ENCODE data around the gene FFAR3.

The FFAR3 gene

GRCh38 chr19:35322014-35322413 lies 36.2 kb upstream of the FFAR3 start:
- no peak for DNase-seq (ENCODE audit: low read depth, low spot score)
- H3K36me3 ChIP-seq (ENCODE audit: insufficient read depth, low read length), result no peaks in the 10 kb centered on the region
- no peak overlapping the region for H3K27ac ChIP-seq
- no peak overlapping the region for H3K4me3 ChIP-seq
- no peaks in the 10 kb centered on the region for H3K9me3 ChIP-seq (ENCODE audit: low read depth, low read length)
- TF ChIP-seq EZH2 (IDR thresholded peaks at IDR 0.05), result no peak
- TF ChIP-seq POLR2AphosphoS5 (IDR thresholded peaks at IDR 0.05; ENCODE audit: borderline replicate concordance, low read depth, low read length), result no peak
- no peak for TF ChIP-seq FOXP2 (optimal IDR thresholded peaks at IDR 0.05; ENCODE audit: control extremely low read depth, extremely low read length, insufficient read depth)
- H3K9ac ChIP-seq (ENCODE audit: insufficient read length), result no peak overlapping the region

GRCh38 chr19:35327642-35328041 lies 30.6 kb upstream of the FFAR3 start:
- no peak for TF ChIP-seq FOXP2 (optimal IDR thresholded peaks at IDR 0.05; ENCODE audit: control extremely low read depth, extremely low read length, insufficient read depth)
- no peak for TF ChIP-seq POLR2AphosphoS5 (IDR thresholded peaks at IDR 0.05; ENCODE audit: borderline replicate concordance, low read depth, low read length)
- Histone ChIP-seq H3K4me3 (no peak overlapping the region), H3K9ac (ENCODE audit: insufficient read length) (no peak overlapping the region), H3K27ac (no peak overlapping the region), H3K9me3 (ENCODE audit: low read depth, low read length) (no peaks in the 10 kb centered on the region), H3K36me3 (ENCODE audit: insufficient read depth, low read length) (no peaks in the 10 kb centered on the region)
- DNase-seq (ENCODE audit: low read depth, low spot score), result no peak

GRCh38 chr19:35328851-35329285 lies 29.4 kb upstream of the FFAR3 start, which contains the start of gene CD22:
CD22 (plus strand) TSS chr19:35329187; CDS start chr19:35332041, 2,854 bp downstream.
- Histone ChIP-seq H3K36me3 (ENCODE audit: insufficient read depth, low read length) (no peaks in the 10 kb centered on the region), H3K27ac (no peak within 1 kb of the TSS), H3K4me3 (no peak within 1 kb of the TSS), H3K9ac (ENCODE audit: insufficient read length) (no peak within 1 kb of the TSS), H3K9me3 (ENCODE audit: low read depth, low read length) (no peaks in the 10 kb centered on the region)
- TF ChIP-seq EZH2 (IDR thresholded peaks at IDR 0.05) (no peak), FOXP2 (optimal IDR thresholded peaks at IDR 0.05; ENCODE audit: control extremely low read depth, extremely low read length, insufficient read depth) (no peak), POLR2AphosphoS5 (IDR thresholded peaks at IDR 0.05; ENCODE audit: borderline replicate concordance, low read depth, low read length) (no peak)
- no peak for DNase-seq (ENCODE audit: low read depth, low spot score)

GRCh38 chr19:35329323-35329722 lies 28.9 kb upstream of the FFAR3 start:
- no peak overlapping the region for H3K27ac ChIP-seq
- no peak overlapping the region for H3K4me3 ChIP-seq
- TF ChIP-seq EZH2 (IDR thresholded peaks at IDR 0.05) (no peak), FOXP2 (optimal IDR thresholded peaks at IDR 0.05; ENCODE audit: control extremely low read depth, extremely low read length, insufficient read depth) (no peak), POLR2AphosphoS5 (IDR thresholded peaks at IDR 0.05; ENCODE audit: borderline replicate concordance, low read depth, low read length) (no peak)
- no peak overlapping the region for H3K9ac ChIP-seq (ENCODE audit: insufficient read length)
- H3K36me3 ChIP-seq (ENCODE audit: insufficient read depth, low read length), result no peaks in the 10 kb centered on the region
- no peak for DNase-seq (ENCODE audit: low read depth, low spot score)
- H3K9me3 ChIP-seq (ENCODE audit: low read depth, low read length), result no peaks in the 10 kb centered on the region

GRCh38 chr19:35330475-35330874 lies 27.8 kb upstream of the FFAR3 start:
- Histone ChIP-seq H3K27ac (no peak overlapping the region), H3K9ac (ENCODE audit: insufficient read length) (no peak overlapping the region), H3K4me3 (no peak overlapping the region), H3K36me3 (ENCODE audit: insufficient read depth, low read length) (no peaks in the 10 kb centered on the region), H3K9me3 (ENCODE audit: low read depth, low read length) (no peaks in the 10 kb centered on the region)
- TF ChIP-seq POLR2AphosphoS5 (IDR thresholded peaks at IDR 0.05; ENCODE audit: borderline replicate concordance, low read depth, low read length) (no peak), EZH2 (IDR thresholded peaks at IDR 0.05) (no peak), FOXP2 (optimal IDR thresholded peaks at IDR 0.05; ENCODE audit: control extremely low read depth, extremely low read length, insufficient read depth) (no peak)
- DNase-seq (ENCODE audit: low read depth, low spot score), result no peak

DNA sequence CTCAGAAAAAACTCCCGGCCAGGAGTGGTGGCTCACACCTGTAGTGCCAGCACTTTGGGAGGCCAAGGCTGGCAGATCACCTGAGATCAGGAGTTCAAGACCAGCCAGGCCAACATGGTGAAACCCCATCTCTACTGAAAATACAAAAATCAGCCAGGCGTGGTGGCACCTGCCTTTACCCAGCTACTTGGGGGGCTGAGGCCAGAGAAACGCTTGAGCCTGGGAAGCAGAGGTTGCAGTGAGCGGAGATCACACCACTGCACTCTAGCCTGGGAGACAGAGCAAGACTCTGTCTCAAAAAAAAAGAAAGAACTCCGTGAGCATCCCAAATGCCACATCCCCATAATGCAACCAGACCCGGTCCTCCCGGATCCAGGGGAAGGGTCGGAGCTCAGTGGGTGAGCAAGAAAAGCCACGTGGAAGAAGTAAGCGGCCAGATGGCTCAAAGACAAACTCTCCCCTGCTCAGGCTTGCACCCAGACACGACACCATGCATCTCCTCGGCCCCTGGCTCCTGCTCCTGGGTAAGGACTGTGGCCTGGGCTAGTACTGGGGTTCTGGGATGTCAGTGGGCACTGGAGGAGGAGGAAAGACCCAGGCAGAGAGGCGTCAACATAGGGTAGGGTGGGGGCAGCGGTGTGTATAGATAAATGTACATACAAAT lies 26.6 kb upstream of the FFAR3 start:
- H3K27ac ChIP-seq, result no peak overlapping the region
- H3K36me3 ChIP-seq (ENCODE audit: insufficient read depth, low read length), result no peaks in the 10 kb centered on the region
- no peak overlapping the region for H3K9ac ChIP-seq (ENCODE audit: insufficient read length)
- no peak for TF ChIP-seq POLR2AphosphoS5 (IDR thresholded peaks at IDR 0.05; ENCODE audit: borderline replicate concordance, low read depth, low read length)
- TF ChIP-seq EZH2 (IDR thresholded peaks at IDR 0.05), result no peak
- TF ChIP-seq FOXP2 (optimal IDR thresholded peaks at IDR 0.05; ENCODE audit: control extremely low read depth, extremely low read length, insufficient read depth), result no peak
- H3K4me3 ChIP-seq, result no peak overlapping the region
- no peaks in the 10 kb centered on the region for H3K9me3 ChIP-seq (ENCODE audit: low read depth, low read length)
- DNase-seq (ENCODE audit: low read depth, low spot score), result no peak

DNA sequence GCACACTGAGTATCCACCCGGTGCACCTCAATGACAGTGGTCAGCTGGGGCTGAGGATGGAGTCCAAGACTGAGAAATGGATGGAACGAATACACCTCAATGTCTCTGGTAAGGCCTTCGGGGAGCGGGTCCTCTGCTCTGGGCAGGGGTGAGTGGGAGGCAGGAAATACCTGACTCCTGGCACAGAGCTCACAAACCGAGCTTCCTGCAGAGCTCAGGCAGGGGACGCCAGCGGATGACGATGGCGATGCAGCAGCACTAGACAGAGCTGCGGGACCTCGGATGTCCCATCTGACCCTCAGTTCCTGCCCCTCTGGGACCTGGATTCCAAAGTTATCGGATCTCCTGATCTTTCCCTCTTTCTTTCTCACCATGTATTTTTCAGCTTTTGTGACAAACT lies 25.4 kb upstream of the FFAR3 start:
- no peak overlapping the region for H3K4me3 ChIP-seq
- no peak for DNase-seq (ENCODE audit: low read depth, low spot score)
- H3K9ac ChIP-seq (ENCODE audit: insufficient read length), result no peak overlapping the region
- H3K9me3 ChIP-seq (ENCODE audit: low read depth, low read length), result no peaks in the 10 kb centered on the region
- TF ChIP-seq POLR2AphosphoS5 (IDR thresholded peaks at IDR 0.05; ENCODE audit: borderline replicate concordance, low read depth, low read length) (no peak), EZH2 (IDR thresholded peaks at IDR 0.05) (no peak), FOXP2 (optimal IDR thresholded peaks at IDR 0.05; ENCODE audit: control extremely low read depth, extremely low read length, insufficient read depth) (no peak)
- no peak overlapping the region for H3K27ac ChIP-seq
- H3K36me3 ChIP-seq (ENCODE audit: insufficient read depth, low read length), result no peaks in the 10 kb centered on the region

- no peak for TF ChIP-seq POLR2AphosphoS5 (IDR thresholded peaks at IDR 0.05; ENCODE audit: borderline replicate concordance, low read depth, low read length)
- TF ChIP-seq EZH2 (IDR thresholded peaks at IDR 0.05), result no peak
- TF ChIP-seq FOXP2 (optimal IDR thresholded peaks at IDR 0.05; ENCODE audit: control extremely low read depth, extremely low read length, insufficient read depth), result no peak
- Histone ChIP-seq H3K4me3 (no peak overlapping the region), H3K9ac (ENCODE audit: insufficient read length) (no peak overlapping the region), H3K27ac (no peak overlapping the region), H3K9me3 (ENCODE audit: low read depth, low read length) (no peaks in the 10 kb centered on the region), H3K36me3 (ENCODE audit: insufficient read depth, low read length) (no peaks in the 10 kb centered on the region)
- DNase-seq (ENCODE audit: low read depth, low spot score), result no peak
Observed at GRCh38 chr19:35334144-35334753, 24.0 kb upstream of the FFAR3 start.

Data from SK-N-MC (cell line).